ENCODE results near the gene ADAMTSL2.

The ADAMTSL2 gene

GRCh38 chr9:133511607-133512006, 22.9 kb upstream of the ADAMTSL2 start:
- H3K36me3 Mint-ChIP-seq (ENCODE audit: low read depth): no peaks in the 10 kb centered on the region
- H3K27me3 Mint-ChIP-seq (ENCODE audit: low read depth, poor library complexity): no peaks in the 10 kb centered on the region
- no peak overlapping the region for H3K4me3 Mint-ChIP-seq
- TF ChIP-seq CTCF (IDR thresholded peaks at IDR 0.05): no peak
- no peak overlapping the region for H3K27ac Mint-ChIP-seq
- H3K9me3 Mint-ChIP-seq: no peaks in the 10 kb centered on the region
- DNase-seq: no peak
- H3K4me1 Mint-ChIP-seq: peaks cover 49% of the 10 kb centered on the region

- DNase-seq: no peak
- no peaks in the 10 kb centered on the region for H3K9me3 Mint-ChIP-seq
- TF ChIP-seq CTCF (IDR thresholded peaks at IDR 0.05): no peak
- H3K27ac Mint-ChIP-seq: no peak overlapping the region
- peaks cover 46% of the 10 kb centered on the region for H3K4me1 Mint-ChIP-seq
- H3K4me3 Mint-ChIP-seq: no peak overlapping the region
- no peaks in the 10 kb centered on the region for H3K27me3 Mint-ChIP-seq (ENCODE audit: low read depth, poor library complexity)
- no peaks in the 10 kb centered on the region for H3K36me3 Mint-ChIP-seq (ENCODE audit: low read depth)
These were observed 22.0 kb upstream of the ADAMTSL2 start for GRCh38 chr9:133512253-133513213.

GRCh38 chr9:133513214-133514100, 21.0 kb upstream of the ADAMTSL2 start:
- H3K36me3 Mint-ChIP-seq (ENCODE audit: low read depth): no peaks in the 10 kb centered on the region
- H3K4me3 Mint-ChIP-seq: no peak overlapping the region
- no peaks in the 10 kb centered on the region for H3K27me3 Mint-ChIP-seq (ENCODE audit: low read depth, poor library complexity)
- H3K4me1 Mint-ChIP-seq: peaks cover 42% of the 10 kb centered on the region
- TF ChIP-seq CTCF (IDR thresholded peaks at IDR 0.05): no peak
- H3K9me3 Mint-ChIP-seq: no peaks in the 10 kb centered on the region
- no peak for DNase-seq
- H3K27ac Mint-ChIP-seq: no peak overlapping the region

GRCh38 chr9:133514460-133515239, 19.9 kb upstream of the ADAMTSL2 start:
- no peak for TF ChIP-seq CTCF (IDR thresholded peaks at IDR 0.05)
- H3K4me1 Mint-ChIP-seq: peaks cover 50% of the 10 kb centered on the region
- H3K36me3 Mint-ChIP-seq (ENCODE audit: low read depth): no peaks in the 10 kb centered on the region
- H3K27me3 Mint-ChIP-seq (ENCODE audit: low read depth, poor library complexity): no peaks in the 10 kb centered on the region
- no peak overlapping the region for H3K27ac Mint-ChIP-seq
- no peaks in the 10 kb centered on the region for H3K9me3 Mint-ChIP-seq
- no peak overlapping the region for H3K4me3 Mint-ChIP-seq
- no peak for DNase-seq

GRCh38 chr9:133515240-133515610, 19.3 kb upstream of the ADAMTSL2 start:
- DNase-seq: no peak
- Mint-ChIP-seq H3K4me1 (peaks cover 53% of the 10 kb centered on the region), H3K27me3 (ENCODE audit: low read depth, poor library complexity) (no peaks in the 10 kb centered on the region), H3K9me3 (no peaks in the 10 kb centered on the region), H3K27ac (no peak overlapping the region), H3K36me3 (ENCODE audit: low read depth) (no peaks in the 10 kb centered on the region), H3K4me3 (no peak overlapping the region)
- TF ChIP-seq CTCF (IDR thresholded peaks at IDR 0.05): no peak

All from nephron progenitor cell (in vitro differentiated cells).